Stimulated activated CD8-positive, alpha-beta memory T cell treated with anti-CD3 and anti-CD28 coated beads, Interleukin-15, amount 100 ng/mL, for 24 hours (primary cell): Measurements from ENCODE around the gene ATG4D.
"Not testable (repeated sequence)": the region's sequence is repeated elsewhere in the genome, so short reads cannot be mapped to it uniquely, and the experiment has no call there.

Experiments
- DNase-seq: peaks from one replicate; pipeline ENCODE4 v3.0.0-alpha.2; 2020; ENCODE audit warnings: low read depth

Gene ATG4D

DNA sequence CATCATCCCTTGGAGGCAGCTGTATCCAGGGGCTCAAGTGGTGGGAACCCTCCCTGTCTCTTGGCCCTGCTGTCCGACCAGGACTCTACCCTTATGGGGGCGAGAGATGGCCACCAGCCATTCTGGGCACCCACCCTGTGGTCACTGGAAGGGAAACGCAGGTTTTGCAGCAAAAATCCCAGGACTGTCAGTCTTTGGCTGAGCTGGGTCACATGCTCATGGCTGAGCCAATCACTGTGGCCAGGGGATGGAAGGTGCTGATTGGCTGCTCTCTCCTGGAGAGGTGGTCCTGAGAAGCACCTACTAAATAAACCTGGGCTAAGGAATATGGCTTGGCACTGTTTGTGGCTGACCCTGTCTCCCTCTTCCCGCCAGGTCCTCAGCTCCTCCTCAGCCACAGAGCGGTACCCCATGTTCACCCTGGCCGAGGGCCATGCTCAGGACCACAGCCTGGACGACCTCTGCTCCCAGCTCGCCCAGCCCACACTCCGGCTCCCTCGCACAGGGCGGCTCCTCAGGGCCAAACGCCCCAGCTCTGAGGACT lies 8.9 kb downstream of the ATG4D start:
- DNase-seq = no peak

DNA sequence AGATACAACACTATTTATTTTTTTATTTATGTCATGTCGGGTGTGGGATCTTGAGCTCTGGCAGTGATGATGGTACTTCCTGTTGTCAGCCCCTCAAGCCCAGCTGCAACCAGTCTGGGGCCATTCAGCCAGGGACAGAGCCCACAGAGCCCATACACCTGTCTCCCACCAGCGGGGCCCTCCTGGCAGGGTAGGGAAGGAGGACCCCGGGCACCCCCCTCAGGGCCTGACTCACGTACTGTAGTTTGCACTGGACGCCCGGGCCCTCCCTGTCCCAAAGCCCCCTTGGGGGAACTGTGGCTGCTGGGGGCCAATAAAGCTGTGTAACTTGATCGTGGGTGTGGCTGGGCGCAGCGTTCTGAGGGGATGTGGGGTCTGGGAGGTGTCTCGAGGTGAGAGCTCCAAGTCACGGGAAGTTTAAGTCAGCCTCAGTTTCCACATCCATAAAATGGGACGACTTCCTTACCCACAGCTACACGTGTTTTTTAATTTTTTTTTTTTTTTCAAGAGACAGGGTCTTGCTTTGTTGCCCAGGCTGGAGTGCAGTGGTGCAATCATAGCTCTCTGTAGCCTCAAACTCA lies 9.5 kb downstream of the ATG4D start:
- no peak for DNase-seq

DNA sequence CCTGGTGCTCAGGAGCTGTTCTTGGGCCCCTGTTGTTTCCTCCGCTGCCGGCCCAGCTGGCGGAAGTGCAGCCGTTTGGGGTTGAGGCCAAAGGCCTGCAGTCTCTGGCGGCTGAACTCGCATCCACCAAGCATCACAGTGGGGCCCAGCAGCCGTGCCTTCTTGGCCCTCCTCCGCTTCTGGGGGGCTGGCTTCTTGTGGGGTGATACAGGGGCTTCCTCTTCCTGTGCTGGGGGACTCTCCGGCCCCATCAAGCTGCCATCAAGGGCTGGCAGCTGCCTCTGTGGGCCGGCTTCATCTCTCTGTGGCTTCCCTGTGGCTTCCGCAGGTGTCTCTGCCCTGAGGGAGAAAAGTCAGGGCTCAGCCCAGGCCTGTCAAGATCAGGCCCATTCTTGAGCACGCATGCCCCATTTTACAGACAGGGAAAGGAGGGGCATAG lies 10.3 kb downstream of the ATG4D start:
- no peak for DNase-seq

DNA sequence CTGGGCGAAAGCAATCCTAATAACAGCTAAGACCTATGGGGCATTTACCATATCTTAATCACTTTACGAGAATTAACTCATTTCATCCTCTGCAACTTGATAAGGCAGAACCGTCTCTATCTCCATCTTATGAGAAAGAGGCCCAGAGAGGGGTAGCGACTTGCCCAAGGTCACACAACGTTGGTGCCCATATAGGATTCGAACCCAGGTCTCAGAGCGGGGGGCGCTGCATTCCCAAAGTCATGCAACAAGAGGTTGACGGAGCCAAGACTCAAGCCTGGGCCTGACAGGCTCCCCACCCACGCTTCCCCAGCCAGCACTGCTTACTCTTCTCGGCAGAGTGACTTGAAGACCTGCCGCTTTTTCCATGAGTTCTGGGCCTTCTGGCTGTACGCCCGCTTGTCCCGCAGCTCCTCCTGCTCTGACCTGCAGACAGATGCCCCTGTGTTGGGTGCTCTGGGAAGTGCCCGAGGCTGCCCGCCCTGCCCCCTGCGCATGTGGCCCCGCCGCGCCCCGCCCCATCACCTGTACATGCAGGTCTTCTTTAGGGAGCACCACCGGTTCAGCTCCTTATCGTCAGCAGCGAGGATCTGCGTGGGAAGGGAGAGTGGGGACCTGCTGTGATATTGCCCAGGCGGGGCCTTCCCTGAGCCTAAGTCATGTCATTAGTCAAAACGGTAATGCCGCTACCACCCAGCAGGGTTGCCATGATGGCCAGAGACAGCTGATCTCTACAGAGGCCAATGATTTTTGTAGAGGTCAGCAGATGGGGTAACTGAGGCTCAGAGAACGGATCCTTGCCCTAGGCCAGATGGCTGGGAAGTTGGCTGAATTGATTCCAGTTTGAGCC lies 11.3 kb downstream of the ATG4D start:
- no peak for DNase-seq

DNA sequence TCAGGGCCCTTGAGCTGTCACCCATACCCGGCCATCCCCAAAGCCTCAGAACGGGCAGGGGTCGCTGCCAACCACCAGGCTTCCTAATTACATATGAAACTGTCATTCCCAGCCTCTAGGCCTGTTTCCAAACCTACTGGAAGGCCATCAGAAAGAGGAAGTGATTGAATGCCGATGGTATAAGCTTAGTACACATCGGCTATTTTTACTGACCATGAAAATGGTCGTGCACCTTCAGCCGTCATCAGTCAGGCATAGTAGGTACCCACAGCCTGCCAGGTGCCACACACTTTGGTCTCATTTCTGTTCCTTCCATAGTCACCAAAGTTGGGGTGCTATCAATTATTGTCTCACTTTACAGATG lies 11.9 kb downstream of the ATG4D start:
- no peak for DNase-seq

DNA sequence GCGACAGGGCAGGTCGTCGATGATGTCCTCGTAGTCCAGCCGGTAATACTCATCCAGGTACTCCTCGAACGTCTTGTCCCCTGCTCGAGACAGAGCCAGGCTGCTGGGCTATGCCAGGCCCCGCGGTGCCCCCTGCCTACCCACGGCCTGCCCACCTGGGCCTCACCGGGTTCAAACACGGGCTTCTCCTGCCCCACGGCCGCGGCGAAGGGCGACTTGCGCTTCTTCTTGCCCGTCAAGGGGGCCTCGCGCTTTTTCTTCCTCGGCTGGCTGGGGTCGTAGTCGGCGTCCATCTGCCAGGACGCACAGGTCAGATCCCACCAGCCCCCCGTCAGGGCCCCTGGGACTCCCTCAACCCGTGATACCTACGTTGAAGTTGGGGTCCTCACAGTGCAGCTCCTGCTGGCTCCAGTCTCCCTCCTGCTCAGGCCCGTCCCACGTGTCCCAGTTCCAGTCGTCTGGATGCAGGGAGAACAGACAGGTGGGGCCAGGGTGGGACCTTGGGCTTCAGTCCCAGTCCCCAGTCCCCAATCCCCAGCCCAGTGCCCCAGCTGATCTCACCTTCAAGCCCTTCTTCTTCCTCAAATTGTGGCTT lies 14.0 kb downstream of the ATG4D start:
- DNase-seq = no peak

DNA sequence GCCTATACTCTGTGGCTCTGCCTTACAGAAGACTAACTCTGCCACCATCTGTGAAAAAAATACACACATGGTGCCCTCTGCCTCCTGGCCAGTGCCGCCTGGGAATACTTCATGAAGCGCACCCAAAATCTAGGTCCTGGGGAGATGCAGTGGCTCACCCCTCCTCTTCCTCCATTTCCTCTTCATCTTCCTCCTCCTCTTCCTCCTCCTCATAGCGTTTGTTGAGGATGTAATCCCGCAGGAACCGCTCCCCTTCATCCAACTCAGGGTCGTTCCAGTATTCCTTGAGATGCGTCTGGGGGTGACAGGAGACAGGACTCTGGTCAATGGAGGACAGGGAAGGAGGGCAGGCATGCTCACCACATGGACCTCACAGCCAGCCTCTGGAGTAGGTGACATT lies 16.4 kb downstream of the ATG4D start:
- DNase-seq = no peak

DNA sequence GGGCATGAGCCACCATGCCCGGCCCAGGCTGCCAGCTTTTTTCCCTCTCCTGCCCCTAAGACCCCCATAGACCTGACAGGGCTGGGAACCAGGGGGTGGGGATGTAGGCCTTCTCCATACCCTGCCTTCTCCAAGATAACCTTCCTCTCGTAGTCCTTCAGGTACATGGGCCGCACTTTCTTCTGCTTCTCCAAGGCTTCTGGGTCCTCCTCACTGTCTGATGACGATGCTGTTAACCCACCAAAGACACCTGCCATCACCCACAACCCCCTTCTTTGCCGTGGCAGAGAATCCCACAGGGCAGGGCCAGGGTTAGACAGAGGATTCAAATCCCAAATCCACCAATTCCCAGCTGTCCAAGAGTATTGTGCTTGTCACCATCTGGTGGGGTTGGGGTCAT lies 18.9 kb downstream of the ATG4D start:
- DNase-seq = no peak

DNA sequence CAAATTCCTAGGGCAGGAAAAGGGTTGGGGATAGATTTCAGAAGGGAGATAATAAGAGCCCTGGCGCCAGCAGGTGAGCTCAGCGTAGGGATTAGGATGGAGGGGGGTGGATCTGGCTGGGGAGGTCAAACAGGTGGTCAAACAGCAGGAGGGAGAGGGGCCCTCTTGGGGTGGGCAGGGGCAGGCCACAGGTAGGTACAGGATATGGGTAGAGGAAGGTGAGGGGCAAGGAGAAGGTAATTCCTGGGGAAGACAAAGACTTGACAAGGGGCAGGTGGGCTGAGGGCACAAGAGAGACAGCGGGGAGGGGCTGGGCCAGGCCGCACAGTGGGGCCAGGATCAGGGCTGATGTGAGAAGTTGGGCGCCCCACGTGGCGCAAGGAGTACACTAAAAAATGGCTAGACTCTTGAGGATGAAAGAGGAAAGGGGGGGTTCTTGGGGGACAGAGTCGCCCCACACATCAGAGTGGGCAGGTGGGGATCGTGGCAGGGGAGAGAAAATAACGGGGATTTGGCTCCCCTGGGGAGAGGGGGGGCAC lies 21.4 kb downstream of the ATG4D start:
- DNase-seq = no peak

DNA sequence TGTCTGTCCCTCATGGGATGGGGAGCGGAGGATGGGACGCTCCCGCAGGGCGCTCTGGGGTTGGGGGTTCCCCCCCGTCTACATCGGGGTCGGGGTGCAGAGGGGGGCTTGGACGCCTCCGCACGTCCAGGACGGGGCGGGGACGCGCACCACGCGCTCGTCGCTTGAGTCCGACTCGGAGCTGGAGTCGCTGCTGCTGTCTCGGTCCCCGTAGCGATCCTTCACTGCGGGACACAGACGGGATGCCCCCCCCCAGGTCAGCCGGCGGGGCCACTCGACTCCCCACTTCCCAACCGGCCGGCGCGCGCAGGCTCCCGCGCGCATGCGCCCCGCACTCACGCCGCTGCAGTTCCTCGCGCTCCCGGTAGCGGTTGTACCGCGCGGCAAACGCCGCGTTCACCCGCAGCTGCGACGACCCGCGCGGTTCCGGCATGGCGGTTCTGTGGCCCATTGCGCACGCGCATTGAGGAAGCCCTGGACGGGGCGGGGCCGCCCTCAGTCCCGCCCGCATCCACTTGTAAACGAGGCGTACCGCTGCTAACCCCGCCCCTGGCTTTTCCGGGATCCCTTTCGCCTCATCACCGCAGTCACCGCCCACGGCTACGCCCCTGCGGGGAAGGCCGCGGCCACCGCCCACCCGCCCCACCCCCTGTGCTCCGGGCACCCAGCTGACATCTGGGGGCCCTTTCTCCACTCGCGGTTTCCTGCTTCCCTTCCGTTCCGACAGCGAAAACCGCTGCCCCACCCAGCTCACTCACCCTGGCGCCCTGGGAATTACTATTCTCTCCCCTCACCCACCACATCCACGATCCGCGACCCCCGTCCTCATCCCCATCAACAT lies 22.1 kb downstream of the ATG4D start, which contains the start of gene KRI1:
TSS of gene KRI1 (minus strand) at position 444 of the 841 bp plus-strand sequence. CDS start at position 433, 11 bp downstream.
- peak; percentile 96 for DNase-seq

DNA sequence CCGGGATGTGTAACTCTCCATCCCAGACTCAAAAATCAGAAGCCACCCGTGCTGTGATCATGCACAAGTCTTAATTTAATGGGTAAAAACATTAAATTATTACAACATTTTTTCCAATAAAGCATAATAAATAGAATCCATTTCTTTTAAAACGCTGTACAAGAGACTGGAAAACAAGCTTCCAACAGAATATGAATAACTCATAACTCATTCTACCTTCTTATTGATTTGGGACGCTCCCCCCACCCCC lies 22.6 kb downstream of the ATG4D start:
- no peak for DNase-seq

DNA sequence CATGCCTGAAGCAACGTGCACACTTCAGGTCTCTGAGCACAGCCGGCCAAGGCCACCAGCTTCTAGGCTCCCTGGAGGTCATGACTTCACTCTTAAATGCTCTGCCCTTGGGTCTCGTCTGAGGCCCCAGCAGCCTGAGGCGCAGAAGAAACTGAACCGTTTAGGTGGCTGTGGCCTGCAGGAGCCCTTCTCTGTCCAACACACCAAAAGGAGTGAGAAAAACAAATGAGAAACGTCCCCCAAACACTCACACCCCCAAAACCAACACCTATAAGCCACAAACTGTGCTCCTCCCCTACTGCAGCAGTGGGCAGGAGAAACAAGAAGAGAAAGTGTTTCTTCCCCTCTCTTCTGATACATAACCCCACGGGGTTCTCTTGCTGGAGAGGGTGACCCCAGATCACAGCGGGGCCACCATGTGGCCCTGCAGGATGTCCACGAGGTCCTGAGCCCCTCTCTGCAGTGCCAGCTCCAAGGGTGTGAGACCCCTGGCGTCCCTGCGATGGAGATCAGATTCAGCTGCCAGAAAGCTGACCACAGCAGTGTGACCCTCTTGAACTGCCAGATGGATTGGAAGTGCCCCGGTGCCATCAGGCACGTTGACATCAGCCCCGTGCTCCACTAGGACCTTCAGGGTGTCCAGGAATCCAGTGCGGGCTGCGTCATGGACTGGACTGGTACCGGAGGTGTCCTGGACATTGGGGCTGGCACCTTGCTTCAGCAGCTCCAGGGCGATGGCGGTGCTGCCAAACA lies 23.1 kb downstream of the ATG4D start:
- DNase-seq = no peak

DNA sequence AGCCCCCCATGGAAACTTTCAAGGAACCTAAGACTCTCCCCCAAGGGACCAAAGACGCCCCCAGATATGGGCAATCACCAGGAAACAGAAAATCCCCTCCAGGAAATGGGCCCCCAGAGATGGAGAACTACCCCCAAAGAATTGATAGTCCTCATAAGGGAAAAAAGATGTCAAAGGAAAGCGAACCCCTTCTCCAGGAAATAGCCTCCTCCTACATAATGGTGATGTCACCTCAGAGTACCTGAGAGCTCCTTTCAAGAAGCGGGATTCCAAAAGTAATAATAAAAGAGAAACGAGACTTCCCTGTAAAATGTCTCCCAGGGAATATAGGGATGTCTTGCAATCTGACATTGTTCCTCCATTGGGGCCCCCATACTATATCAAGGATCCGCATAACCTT lies 24.0 kb downstream of the ATG4D start:
- DNase-seq = no peak

DNA sequence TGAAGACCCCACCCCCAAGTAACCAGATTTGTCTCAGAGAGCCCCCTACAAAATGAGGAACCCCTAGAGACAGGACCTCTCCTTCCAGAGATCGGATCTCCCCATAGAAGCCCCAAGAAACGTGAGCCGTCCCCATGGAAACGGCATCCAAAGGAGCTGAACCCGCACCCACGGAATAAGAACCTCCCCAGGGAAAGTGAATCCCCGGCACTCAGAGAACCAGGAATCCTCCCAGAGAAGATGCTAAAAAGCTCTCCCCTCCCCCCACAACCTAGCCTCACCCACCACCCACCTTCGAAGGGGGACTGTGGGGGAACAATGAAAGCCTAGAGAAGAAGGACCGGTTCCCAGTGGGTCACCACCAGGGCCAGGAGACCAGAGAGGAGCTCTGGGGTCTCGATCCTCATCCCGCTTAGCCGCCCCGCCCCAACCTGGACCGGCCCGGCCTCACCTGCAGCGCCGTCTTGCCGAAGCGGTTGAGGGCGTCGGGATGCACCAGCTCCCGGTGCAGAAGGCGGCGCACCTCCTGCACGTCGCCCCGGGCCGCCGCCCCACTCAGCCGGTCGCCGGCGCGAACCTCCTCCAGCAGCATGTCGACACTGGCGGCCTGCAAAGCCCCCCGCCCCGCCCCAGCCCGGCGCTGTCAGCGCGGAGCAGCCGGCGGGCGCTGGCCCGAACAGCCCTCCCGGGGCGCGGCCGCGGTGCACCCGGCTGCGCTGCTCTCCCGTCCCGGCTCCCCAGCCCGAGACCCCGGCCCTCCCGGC lies 24.5 kb downstream of the ATG4D start:
- no peak for DNase-seq

DNA sequence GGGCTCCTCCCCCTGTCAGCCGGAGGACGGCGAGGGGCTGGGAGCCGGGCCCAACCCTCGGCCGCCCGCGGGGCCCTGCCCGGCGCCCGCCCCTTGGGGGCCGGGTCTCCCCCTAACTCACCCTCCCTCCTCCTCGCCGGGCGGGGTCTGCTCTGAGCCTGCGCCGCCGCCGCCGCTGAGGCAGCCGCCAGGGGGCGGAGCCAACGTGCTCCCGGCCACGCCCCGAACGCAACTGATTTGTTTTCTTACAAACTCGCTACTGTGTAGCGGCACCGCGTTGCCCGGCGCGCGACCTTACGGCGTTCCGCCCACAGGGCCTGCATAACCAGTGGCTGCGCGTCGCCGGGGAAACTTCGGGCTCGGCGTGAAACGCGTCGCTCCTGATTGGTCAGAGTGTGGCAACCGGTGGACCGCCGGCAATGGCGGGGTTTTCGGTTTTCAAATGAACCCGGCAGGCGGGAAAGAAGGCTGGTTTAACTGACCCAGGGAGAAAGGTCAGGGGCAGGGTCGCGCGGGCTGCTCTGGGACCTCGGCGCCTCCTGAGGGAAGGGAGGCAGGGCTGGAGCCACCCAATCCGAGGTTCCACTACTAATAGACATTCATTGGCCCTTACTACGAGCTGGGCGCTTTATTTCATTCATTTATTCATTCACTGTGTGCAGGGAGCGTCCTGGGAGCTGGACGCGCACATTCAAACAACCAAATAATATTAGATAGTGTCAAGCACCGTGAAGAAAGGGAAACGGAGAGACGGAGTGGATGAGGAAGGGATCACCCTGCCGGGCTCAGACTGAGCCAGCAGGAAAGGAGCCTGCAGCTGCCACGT lies 25.3 kb downstream of the ATG4D start, which contains the start of gene CDKN2D:
TSS of gene CDKN2D (minus strand) at position 154 of the 826 bp plus-strand sequence. CDS start 326 bp downstream, outside the sequence.
- DNase-seq = peak; percentile 98

DNA sequence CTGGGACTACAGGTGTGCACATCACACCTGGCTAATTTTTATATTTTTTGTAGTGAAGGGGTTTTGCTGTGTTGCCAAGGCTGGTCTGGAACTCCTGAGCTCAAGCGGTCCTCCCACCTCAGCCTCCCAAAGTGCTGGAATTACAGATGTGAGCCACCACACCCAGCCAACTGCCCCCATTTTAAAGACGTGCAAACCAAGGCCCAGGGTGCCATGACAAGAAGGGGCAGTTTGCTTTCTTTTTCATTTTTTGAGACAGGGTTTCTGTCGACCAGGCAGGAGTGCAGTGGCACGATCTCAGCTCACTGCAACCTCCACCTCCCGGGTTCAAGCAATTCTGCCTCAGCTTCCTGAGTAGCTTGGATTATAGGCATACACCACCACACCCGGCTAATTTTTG lies 30.1 kb downstream of the ATG4D start:
- DNase-seq = not testable (repeated sequence)

DNA sequence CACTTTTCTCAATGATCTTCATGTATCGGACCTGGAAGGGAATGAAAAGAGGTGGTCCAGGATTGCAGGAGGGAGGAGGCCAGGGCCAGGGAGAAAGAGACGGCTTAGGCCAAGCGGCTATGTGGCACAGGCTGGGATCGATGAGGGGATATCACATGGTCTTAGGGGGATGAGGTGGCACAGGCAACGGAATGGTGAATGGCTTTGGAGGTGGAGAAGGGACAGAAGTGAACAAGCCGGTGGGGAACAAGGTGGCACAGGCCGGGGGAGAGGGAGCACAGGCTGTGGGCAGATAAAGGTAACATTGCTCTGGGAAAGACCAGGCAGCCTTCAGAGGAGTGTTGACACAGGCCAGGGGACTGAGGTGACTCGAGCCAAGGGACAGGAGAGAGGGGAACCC lies 30.8 kb downstream of the ATG4D start:
- no peak for DNase-seq

DNA sequence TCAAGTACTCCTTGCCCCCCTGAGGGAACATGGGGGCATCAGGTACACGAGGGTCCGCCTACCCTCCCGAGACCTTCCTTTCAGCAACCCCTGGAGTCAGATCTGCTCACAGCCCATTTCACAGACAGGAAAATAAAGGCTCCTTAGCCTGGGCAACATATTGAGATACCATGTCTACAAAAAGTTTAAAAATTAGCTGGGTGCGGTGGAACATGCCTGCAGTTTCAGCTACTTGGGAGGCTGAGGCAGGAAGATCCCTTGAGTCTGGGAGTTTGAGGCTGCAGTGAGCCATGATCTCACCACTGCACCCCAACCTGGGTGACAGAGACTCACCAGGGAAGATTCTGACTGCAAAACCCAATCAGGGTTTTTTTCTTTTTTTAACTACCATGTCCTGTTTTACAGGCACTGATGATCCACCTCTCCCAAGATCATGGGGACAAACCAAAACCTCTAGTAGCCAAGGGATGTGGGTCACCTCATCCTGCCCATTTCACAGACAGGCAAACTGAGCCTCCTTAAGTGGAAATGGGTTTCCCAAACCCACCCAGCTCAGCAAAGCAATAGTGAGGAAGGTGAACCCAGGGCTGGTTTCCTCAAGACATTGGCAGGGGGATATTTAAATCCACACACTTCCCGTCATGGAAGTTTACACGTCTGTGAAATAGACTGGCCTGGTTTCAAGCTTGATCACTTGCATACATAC lies 31.5 kb downstream of the ATG4D start:
- DNase-seq = no peak

DNA sequence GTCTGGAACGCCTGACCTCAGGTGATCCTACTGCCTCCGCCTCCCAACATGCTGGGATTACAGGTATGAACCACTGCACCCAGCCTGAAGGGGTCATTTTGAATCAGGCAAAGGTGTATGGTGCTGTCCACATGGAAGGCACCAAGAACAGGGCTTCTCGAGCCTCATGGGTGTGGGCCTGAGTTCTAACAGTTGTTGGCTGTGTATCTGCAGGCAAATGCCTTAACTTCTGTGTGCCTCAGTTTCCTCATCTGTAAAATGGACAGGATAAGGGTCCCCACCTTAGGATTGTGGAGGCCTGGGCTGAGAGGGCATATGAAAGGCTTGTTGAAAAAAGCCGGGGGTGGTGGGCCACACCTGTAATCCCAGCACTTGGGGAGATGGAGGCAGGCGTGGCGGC lies 34.2 kb downstream of the ATG4D start:
- DNase-seq = no peak
